ENCODE results near the gene OR6J1. TPM values are rescaled to one million over a fixed set of nuclear protein-coding genes. Genes with fewer than 3 reads are reported as not detected.
"Not testable (repeated sequence)": the region's sequence is repeated elsewhere in the genome, so short reads cannot be mapped to it uniquely, and the experiment has no call there.

Gene OR6J1
- total RNA-seq, 1 donor from 2014 or later, result not detected

GRCh38 chr14:22650960-22651521 is 6.9 kb upstream of the OR6J1 start:
- DNase-seq (ENCODE audit: low spot score), result peak; percentile 3

GRCh38 chr14:22650046-22650739 is 6.0 kb upstream of the OR6J1 start:
- DNase-seq (ENCODE audit: low spot score), result peak; percentile 4

- DNase-seq (ENCODE audit: low spot score), result peak; percentile 8
Measured at GRCh38 chr14:22648506-22648905, 4.4 kb upstream of the OR6J1 start.

- DNase-seq (ENCODE audit: low spot score), result no peak
Measured at GRCh38 chr14:22646570-22647254, 2.6 kb upstream of the OR6J1 start.

GRCh38 chr14:22641846-22642245 is 2.3 kb downstream of the OR6J1 start:
- DNase-seq (ENCODE audit: low spot score), result no peak

GRCh38 chr14:22640192-22640591 is 4.0 kb downstream of the OR6J1 start:
- DNase-seq (ENCODE audit: low spot score), result no peak

GRCh38 chr14:22635980-22636379 is 8.2 kb downstream of the OR6J1 start:
- not testable (repeated sequence) for DNase-seq (ENCODE audit: low spot score)

- DNase-seq (ENCODE audit: low spot score), result no peak
Measured at GRCh38 chr14:22634233-22634900, 9.8 kb downstream of the OR6J1 start.

GRCh38 chr14:22630486-22630885 is 13.7 kb downstream of the OR6J1 start:
- DNase-seq (ENCODE audit: low spot score), result no peak

- DNase-seq (ENCODE audit: low spot score), result no peak
Measured at GRCh38 chr14:22630066-22630465, 14.1 kb downstream of the OR6J1 start.

GRCh38 chr14:22629361-22629760 is 14.8 kb downstream of the OR6J1 start:
- no peak for DNase-seq (ENCODE audit: low spot score)

GRCh38 chr14:22627506-22628263 is 16.5 kb downstream of the OR6J1 start:
- no peak for DNase-seq (ENCODE audit: low spot score)

GRCh38 chr14:22626590-22626989 is 17.6 kb downstream of the OR6J1 start:
- no peak for DNase-seq (ENCODE audit: low spot score)

GRCh38 chr14:22623047-22623446 is 21.1 kb downstream of the OR6J1 start:
- DNase-seq (ENCODE audit: low spot score), result no peak

- DNase-seq (ENCODE audit: low spot score), result no peak
Measured at GRCh38 chr14:22622255-22622654, 21.9 kb downstream of the OR6J1 start.

- DNase-seq (ENCODE audit: low spot score), result not testable (repeated sequence)
Measured at GRCh38 chr14:22615765-22616164, 28.4 kb downstream of the OR6J1 start.

- DNase-seq (ENCODE audit: low spot score), result peak; percentile 52
Measured at GRCh38 chr14:22614240-22614799, 29.8 kb downstream of the OR6J1 start.

- DNase-seq (ENCODE audit: low spot score), result no peak
Measured at GRCh38 chr14:22613736-22614239, 30.4 kb downstream of the OR6J1 start.

GRCh38 chr14:22613106-22613695 is 31.0 kb downstream of the OR6J1 start:
- no peak for DNase-seq (ENCODE audit: low spot score)

- no peak for DNase-seq (ENCODE audit: low spot score)
Measured at GRCh38 chr14:22610931-22611330, 33.2 kb downstream of the OR6J1 start.

GRCh38 chr14:22607291-22607690 is 36.9 kb downstream of the OR6J1 start:
- no peak for DNase-seq (ENCODE audit: low spot score)

Measured in ureter (tissue), 1 donor.